HG02798 (cell line): ENCODE measurements around the gene FBXL15.

ENCODE experiments used
- ATAC-seq: cut with Tn5 transposase; IDR thresholded peaks from one replicate; pipeline ENCODE4 v1.9.1; 2021; ENCODE audit warnings: mild to moderate bottlenecking; ENCODE audit not compliant: unreplicated experiment, poor library complexity

Gene FBXL15

DNA sequence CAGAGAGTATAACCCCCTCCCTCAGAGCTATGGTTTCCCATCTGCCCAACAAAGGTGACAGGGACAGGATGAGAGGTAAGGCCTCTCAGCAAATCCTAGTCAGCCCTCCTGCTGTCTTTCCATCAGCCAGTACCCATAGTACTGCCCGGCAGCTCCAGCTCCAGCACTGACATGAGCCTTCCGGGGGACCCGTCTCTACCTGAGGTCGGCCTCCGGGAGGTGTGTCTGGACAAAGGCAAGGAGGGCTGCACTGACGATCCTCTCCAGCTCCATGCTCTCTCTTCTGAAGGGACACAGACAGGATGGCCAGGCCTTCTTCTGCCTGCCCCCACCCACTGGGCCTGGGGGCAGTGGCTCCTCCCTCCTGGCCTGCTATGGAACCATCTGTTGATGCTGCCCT, 4.3 kb downstream of the FBXL15 start:
- ATAC-seq, result no peak

DNA sequence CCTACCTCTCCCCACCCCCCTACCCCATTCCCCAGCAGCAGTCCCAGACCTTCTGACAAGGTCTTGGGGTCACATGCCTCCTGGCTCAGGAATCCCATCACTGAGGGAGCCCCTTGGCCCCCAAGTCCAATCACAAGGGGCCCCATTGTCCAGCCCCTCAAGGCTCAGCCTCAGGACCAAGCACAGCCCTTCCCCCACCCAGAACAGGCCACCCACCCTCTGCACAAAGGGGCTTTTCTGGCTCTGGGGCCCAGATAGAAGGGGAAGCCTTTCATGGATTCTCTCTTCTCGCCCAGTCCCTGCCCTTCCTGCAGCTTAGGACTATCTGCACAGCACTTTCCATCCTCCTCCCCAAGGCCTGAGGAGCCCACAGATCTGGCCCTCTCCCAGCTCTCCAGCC, 4.8 kb downstream of the FBXL15 start:
- no peak for ATAC-seq

DNA sequence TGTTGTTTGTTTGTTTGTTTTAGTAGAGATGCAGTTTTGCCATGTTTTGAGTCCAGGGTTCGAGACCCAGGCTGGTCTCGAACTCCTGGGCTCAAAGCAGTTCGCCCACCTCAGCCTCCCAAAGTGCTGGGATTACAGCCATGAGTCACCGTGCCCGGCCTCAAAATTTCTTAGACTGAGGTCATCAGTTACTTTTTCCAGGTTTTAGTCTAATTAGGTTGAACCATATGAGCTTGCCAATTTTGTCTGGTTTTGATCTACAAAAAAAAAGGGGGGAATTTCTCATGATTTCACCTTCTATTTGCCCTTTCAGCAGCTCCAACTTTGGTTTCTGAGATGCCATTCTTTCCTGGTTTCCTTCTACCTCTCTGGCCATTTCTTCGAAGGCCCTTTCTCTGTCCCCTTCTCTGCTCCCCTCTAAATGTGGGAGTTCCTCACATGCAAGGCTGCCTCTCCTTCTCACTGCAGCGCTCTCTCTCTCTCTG, 6.2 kb downstream of the FBXL15 start:
- ATAC-seq, result no peak

DNA sequence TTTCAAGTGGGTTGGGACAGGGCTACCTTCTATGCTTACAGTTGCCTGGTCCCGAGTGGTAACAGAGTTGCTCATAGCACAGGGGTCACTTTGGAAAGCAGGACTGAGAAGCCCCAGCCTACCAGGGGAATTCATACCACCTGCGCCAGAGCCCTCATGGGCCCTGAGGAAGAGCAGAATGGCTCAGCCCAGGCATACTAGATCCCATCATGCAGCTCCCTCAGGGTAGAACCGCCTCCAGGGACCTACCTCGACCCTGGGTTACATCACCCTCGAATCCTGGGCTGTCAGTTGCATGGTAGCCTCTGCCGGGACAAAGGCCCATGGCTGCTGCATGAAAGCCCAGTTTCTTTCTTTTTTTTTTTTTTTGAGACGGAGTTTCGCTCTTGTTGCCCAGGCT, 8.8 kb downstream of the FBXL15 start:
- ATAC-seq, result no peak

DNA sequence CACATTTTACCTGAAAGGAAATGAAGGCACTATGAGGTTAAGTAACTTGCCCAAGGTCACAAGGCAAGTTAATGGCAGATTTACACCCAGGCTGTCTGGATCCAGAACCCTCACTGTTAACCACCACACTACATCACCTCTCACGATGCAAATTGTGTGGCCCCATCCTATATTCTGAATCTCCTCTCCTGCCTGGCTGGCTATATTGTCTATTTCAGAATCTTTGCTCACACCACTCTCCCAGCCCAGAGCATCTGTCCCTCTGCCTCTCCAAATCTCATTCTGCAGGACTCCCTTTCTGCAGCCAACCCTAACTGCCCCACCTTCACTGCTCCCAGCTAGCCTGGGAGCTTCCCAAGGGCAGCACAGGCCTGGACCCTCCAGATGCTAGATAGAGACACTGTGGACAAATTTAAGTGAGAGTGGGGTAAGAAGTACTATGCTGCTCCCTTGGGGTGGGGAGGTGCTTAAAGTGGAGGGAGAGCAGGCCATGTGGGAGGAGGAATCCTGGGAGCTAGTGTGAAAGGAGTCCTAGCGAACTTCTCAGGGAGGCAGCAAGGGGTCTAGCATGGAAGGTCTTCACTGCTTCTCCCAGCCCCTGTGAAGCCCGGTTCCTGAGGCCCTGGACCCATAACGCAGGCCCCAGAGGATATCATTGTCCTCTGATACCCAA, 11.0 kb downstream of the FBXL15 start:
- no peak for ATAC-seq

DNA sequence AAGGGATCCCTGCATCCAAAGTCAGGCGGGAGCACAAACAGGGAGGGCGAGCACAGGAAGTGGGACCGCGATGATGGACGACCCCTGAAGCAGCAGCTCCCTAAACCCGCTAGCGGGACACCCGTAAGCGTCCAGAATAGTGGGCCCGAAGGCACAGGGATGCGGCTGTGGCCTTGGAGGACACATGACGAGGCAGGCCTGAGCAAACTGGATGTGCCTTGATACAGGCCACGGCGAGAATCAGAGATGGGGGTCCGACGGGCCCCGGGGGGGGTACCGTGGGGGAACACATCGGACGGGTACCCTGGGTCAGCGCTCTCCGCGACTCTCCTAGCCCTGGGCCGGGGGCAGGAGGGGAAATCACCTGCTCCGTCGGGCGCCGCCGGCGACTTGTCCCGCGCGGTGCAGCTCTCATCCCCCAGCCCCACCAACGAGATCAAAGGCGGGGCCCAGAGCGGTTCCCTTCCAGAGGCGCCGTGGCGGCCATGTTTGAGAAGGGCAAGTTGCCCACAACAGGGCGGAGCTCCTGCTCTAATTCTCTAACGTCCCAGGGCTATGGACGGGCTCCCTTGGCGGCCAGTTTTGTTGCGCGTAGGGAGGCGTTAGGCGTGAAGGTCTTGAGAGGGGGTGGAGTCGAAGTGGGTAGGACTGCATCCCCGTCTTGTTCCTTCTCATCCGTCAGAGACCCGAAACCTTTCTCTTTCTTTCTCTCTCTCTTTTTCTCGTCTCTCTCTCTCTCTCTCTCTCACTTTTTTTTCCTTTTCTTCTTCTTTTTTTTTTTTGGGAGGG, 11.7 kb downstream of the FBXL15 start, which contains the start of gene CUEDC2:
Gene CUEDC2 (minus strand): TSS at position 413 of the 789 bp plus-strand sequence. CDS start 7,386 bp downstream, outside the sequence.
- peak; percentile 92 for ATAC-seq

DNA sequence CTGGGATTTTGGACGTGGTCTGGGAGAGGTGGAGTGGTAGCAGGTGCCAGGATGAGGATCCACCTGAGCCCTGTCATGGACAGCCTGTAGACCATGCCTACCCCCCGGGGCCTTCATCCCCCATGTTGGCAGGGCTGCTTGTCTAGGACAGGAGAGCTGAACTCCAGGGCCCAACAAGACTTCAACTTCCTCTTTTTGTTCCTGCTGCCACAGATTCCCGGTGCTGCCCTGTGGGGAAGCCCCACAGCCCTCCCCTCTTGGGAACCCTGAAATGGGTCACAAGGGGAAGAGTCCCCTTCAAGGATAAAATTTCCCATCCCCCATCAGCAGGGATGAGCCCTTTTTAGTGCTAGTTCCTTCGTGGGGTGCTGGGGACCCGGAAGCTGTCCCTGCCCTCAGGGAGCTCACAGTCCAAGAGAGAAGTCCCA, 13.0 kb downstream of the FBXL15 start:
- ATAC-seq, result no peak

DNA sequence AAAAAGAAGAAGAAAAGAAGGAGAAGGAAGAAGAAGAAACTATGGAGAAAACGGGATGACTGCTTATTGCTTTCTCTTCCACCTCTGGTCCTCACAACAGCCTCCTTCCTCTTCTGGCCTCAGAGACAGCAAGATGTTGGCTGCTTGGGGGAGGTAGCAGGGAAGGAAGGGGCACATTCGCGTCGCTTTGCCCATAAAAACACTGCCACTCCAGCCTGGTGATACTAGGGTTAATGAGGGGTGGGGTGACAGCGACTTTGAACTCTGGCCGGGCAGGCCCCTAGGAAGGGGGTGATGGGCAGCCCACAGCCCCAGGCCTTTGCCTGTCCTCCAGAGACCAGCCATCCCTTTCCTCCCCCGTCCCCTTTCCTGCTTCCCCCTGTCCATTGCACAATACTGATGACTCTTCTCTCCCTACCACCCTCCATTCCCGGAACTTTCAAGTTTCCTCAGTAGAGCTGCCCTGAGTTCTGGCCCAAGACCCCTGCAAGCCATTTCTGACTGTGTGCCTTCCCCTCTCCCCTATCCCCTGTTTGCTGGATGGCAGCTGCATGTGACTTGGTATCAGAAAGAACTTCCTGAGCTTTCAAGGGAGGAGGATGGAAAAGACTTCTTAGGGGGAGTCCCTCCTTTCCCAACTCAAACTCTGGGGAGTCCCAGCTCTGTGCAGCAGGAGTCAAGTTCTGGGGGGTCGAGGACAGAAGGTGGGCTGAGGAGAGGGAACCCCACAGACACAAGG, 13.9 kb downstream of the FBXL15 start:
- no peak for ATAC-seq

DNA sequence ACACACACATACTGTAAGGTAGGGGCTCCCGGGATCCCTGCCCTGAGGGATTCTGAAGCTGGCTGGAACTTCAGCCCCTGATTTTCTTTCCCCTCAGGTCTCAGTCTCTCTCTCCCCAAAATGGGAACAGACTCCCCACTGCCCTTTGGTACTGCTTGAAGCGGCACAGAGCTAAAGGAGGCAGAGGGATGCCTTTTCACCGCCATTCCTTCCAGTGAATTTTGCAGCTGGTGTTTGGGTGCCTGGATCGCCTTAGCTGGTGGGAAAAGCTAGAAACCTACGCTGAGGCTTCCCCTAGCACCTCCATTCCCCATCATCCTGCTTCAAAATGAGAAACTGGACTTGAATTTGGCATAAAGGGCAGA, 14.5 kb downstream of the FBXL15 start:
- no peak for ATAC-seq

DNA sequence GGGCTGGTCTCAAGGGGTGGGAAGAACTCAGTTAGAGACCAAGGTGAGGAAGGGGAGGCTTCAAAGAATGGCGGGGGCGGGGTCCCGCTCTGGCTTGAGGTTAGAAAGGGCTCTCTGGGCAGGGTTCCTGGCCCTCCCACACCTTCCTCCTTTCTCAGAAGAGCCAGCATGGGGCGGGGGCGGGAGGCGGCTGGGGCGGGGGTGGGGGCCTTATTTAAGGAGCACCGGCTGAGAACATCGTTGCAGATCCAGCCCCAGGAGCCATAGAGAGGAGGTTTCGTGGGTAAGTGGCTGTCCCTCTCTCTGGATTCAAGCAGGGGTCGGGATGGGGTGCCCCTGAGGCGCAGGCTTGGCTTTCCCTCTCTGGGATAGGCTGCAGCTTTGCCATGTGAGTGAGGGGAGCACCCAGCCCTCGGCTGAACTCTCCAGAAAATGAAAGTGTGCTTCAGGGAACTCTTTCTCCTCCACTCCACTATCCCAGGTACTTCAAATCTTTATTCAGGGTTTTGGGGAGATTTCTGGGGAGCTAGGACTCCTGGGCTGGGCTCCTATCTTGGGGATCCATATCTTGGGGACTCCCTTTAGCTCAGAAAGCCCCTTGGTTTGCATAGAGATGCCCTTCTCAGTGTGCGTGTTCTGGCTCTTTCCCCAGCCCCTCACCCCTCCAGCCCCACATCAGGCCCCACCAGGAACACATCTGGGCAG, 15.0 kb downstream of the FBXL15 start:
- no peak for ATAC-seq

DNA sequence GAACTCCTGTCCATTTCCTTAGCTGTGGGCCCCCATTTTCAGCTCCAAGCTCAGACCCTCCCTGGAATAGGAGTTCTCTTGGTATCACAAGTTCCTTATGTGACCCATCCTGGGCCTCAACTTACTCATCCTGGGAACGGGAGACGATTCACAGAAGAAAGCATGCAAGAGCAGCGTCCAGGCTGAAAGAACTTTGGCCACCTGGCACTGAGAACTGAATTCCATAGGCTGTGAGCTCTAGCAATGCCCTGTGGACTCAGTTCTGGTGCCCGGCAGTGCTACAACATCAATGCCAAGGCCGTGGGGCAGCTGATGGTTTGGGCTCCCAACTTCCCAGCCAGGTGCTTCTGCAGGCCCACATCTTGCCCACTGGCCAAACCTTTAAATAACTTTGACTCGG, 15.7 kb downstream of the FBXL15 start:
- no peak for ATAC-seq

DNA sequence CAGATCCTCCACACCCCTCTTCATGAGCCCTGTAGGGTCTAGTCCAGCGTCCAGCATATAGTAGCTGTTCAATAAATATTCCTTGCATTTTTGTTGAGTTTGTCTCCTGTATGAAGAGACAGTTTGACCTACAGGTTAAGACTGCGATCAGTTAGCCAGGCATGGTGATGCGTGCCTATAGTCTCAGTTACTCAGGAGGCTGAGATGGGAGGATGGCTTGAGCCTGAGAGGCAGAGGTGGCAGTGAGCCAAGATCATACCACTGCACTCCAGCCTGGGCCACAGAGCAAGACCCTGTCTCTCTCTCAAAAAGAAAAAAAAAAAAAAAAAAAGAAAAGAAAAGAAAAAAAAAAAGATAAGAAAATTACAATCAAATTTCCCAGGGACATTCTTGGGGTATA, 16.9 kb downstream of the FBXL15 start:
- ATAC-seq, result no peak

DNA sequence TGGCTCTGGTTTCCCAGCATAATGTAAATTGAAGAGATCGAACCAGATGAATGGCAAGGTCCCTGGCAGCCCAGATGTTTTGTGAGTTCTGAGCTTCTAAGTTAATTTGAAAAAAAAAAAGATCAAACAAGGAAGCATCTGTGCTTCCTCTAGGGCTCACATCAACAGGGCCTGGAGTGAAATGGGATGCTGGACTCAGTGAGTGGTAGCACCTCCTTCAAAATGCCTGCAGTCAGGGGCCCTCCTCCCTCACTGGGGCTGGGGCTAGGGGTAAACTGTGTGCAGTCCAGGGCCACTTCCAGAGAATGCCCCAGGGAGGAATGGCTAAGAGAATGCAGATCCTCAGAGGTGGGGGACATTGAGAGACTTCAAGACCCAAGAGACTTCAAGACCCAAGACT, 17.7 kb downstream of the FBXL15 start:
- ATAC-seq, result no peak

DNA sequence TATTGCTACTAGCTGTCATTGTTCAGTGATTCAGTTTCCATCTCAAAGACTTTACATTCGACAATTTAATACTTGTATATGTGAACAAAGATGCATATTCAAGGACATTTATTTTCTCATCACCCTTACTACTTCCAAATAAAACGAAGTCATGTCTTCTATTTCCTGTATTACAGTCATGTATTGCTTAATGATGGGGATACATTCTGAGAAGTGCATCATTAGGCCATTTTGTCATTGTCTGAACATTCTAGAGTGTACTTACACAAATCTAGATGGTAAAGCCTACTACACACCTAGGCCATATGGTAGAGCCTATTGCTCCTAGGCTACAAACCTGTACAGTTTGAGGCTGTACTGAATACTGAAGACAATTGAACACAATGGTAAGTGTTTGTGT, 24.2 kb downstream of the FBXL15 start:
- no peak for ATAC-seq

DNA sequence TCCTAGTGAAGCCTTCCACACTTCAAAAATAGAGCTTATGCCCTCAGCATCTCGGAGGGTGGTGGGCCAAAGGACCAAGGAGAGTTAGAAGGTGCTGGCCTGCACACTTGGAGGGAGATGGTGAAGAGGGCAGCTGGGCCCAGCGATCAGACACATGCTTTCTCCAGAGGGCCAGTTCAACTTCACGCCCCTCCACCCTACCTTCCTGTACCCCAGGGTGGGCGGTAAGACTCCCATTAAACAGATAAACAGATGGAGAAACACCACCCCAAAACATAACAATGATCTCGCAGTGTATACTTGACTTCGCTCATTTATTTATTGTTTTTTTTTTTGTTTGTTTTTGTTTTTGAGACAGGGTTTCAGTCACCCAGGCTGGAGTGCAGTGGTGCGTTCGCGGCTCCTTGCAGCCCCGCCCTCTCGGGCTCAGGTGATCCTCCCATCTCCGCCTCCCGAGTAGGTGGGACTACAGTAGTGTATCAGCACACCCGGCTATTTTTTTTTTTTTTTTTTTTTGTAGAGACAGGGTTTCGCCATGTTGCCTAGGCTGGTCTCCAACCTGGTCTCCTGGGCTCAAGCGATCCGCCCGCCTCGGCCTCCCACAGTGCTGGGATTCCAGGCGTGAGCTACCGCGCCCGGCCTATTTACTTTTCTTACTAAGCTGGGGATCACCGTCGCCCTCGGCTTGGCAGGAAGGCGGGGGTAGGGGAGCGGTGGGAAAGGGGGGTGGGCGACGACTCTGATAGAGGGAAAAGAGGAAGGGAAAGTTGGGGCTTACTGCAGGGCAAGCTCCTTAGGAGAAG, 28.9 kb downstream of the FBXL15 start:
- peak; percentile 50 for ATAC-seq

DNA sequence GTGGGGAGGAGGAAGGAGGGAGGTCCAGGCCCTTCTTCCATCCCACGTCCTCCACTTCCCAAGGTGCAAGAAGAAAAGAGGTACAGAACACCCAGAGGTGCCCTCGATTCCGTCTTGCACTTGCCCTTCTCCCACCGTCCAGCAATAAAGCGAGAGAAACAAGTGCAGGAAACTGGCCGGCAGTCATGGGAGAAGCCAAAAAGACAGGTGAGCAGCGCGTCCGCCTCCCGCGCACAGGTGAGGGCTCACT, 29.4 kb downstream of the FBXL15 start:
- peak; percentile 2 for ATAC-seq

DNA sequence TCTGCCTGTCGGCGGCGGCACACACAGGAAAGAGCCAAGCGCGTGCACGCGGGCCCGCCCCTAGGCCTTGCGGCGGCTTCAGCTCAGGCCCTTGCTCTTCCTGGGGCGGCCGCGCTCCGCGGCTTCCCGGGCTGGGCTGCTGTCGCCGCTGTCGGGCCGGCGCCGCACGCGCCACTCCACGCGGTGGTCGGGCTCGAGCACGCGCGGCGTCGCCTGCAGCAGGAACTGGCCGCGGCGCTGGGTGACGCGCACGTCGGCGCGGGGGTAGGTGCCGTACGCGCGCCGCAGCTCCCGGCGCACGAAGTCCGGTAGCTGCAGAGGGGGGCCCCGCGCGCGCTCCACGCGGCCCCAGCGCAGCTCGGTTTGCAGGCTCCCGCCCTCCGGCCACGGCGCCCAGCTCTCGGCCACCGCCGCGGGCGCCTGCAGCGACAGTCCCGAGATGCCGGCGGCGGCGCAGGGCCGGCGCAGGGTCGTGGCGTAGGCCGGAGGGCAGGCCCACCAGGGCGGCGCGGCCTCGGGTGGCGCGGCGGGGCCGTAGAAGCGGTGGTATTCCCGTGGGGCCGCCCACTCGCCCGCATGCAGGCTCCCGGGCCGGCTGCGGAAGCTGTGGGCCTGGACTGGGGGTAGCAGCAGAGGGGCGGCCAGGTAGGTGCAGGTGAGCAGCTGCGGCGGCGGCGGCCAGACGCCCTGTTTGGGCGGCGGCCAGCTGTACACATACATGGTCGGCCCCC, 29.9 kb downstream of the FBXL15 start:
- ATAC-seq, result peak; percentile 81

DNA sequence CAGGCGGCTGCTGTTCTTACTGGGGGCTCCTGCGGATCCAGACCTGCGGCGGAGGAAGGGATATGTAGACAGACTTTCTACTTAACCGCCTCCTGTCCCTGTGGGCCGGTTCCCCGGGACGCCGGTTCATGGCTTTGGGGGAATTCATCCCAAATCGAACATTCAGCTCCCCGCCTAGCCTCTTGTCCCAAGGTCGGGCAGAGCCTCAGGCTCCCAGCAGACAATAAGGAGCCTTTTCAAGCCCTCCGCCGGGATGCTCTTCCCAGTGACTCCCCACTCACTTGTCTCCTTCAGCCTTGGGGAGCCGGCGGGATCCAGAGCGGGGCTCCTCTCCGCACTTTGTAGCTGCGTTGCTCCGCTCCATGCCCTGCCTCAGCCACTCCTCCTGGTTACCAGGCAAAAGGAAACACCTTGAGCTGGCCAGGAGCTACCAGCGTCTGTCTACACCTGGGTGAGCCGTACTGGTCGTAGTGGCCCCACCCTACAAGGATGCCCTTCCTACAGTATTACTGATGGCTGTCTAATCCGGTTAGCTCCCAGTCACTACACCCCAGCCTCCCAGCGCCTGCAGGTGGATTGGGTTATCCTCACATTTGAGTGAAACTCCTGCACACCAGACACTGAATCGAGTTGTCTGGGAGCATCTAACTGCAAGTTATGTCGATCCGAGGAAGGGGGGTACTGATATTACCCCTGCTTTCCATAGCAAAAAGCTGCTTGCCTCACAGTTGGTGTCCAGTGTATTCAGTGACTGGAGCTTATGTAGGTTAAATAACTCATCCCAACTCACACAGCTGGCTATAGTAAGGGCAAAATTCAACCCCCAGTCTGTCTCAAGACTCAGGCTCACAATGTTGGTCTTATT, 30.7 kb downstream of the FBXL15 start, which contains the start of gene C10orf95:
Gene C10orf95 (minus strand): TSS at position 439 of the 865 bp plus-strand sequence. CDS start 450 bp downstream, outside the sequence.
- no peak for ATAC-seq
